ENCODE data around the gene CD163L1. TPM values are rescaled to one million over a fixed set of nuclear protein-coding genes. Genes with fewer than 3 reads are reported as not detected.

The CD163L1 gene
- total RNA-seq, 1 donor from 2014 or later: 0.74 TPM

GRCh38 chr12:7327918-7328317 lies 116.0 kb downstream of the CD163L1 start:
- DNase-seq (ENCODE audit: extremely low spot score in 2 of 2): no peak
- no peak overlapping the region for H3K27ac ChIP-seq
- TF ChIP-seq CTCF (IDR thresholded peaks at IDR 0.05): no peak
- no peak for TF ChIP-seq POLR2A (IDR thresholded peaks at IDR 0.05)
- no peak for TF ChIP-seq POLR2AphosphoS5 (IDR thresholded peaks at IDR 0.05; ENCODE audit: insufficient read depth in 1 of 2, low read depth in 1 of 2)

GRCh38 chr12:7324176-7324575 lies 119.8 kb downstream of the CD163L1 start:
- no peak overlapping the region for H3K4me3 ChIP-seq
- TF ChIP-seq POLR2A (IDR thresholded peaks at IDR 0.05): no peak
- no peak for TF ChIP-seq POLR2AphosphoS5 (IDR thresholded peaks at IDR 0.05; ENCODE audit: insufficient read depth in 1 of 2, low read depth in 1 of 2)
- no peak for TF ChIP-seq CTCF (IDR thresholded peaks at IDR 0.05)
- H3K9me3 ChIP-seq: no peaks in the 10 kb centered on the region
- no peaks in the 10 kb centered on the region for H3K36me3 ChIP-seq
- H3K4me1 ChIP-seq: no peaks in the 10 kb centered on the region
- intact Hi-C loops (cut with DNase I): no loop called here
- H3K27me3 ChIP-seq: no peaks in the 10 kb centered on the region
- no peak overlapping the region for H3K27ac ChIP-seq
- no peak for DNase-seq (ENCODE audit: extremely low spot score in 2 of 2)

More at GRCh38 chr12:7327918-7328317, 116.0 kb downstream of the CD163L1 start:
- H3K27me3 ChIP-seq: no peaks in the 10 kb centered on the region
- H3K4me1 ChIP-seq: no peaks in the 10 kb centered on the region
- no peaks in the 10 kb centered on the region for H3K9me3 ChIP-seq
- H3K4me3 ChIP-seq: no peak overlapping the region
- intact Hi-C loops (cut with DNase I): no loop called here
- no peaks in the 10 kb centered on the region for H3K36me3 ChIP-seq

DNA sequence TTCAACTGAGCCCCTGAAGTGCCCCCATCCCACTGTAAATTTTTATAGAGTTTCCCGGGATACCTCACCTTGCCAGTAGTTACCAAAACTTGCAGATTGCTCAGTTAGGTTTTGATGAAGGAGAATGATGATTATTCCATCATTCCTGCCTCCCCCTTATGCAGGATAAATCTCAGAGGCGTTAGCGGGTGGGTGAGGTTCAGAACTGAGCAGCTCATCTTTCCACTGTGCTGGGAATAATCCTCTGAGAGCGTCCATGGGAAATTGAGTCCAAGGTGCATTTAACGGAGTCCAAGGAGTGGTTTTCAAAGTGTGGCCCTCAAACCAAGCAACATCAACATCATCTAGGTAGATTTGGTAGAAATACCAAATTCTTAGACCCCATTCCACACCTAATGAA lies 121.4 kb downstream of the CD163L1 start:
- Histone ChIP-seq H3K27me3 (no peaks in the 10 kb centered on the region), H3K27ac (no peak overlapping the region), H3K4me3 (no peak overlapping the region), H3K9me3 (no peaks in the 10 kb centered on the region), H3K4me1 (no peaks in the 10 kb centered on the region), H3K36me3 (no peaks in the 10 kb centered on the region)
- intact Hi-C loops (cut with DNase I): no loop called here
- TF ChIP-seq CTCF (IDR thresholded peaks at IDR 0.05) (no peak), POLR2A (IDR thresholded peaks at IDR 0.05) (no peak), POLR2AphosphoS5 (IDR thresholded peaks at IDR 0.05; ENCODE audit: insufficient read depth in 1 of 2, low read depth in 1 of 2) (no peak)
- no peak for DNase-seq (ENCODE audit: extremely low spot score in 2 of 2)

DNA sequence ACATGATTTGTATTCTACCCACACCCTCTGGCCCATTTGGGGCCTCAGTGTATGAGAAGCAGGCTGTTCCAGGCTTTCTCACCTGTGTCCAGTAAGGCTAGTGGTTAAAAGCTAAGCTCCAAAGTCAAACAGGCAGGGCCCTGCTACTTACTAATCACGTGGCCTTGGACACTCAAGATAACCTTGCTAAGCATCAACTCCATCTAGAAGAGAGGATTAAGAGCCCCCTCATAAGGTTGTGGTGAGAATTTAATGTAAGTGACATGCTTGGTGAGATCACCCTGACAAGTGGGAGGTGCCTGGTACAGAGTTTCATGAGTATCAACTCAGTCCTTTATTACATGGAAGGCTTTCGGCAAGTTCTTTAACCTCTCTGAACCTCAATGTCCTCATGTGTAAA lies 122.3 kb downstream of the CD163L1 start:
- Histone ChIP-seq H3K9me3 (no peaks in the 10 kb centered on the region), H3K27ac (no peak overlapping the region), H3K36me3 (no peaks in the 10 kb centered on the region), H3K4me1 (no peaks in the 10 kb centered on the region), H3K4me3 (no peak overlapping the region), H3K27me3 (no peaks in the 10 kb centered on the region)
- DNase-seq (ENCODE audit: extremely low spot score in 2 of 2): no peak
- intact Hi-C loops (cut with DNase I): no loop called here
- TF ChIP-seq POLR2A (IDR thresholded peaks at IDR 0.05) (no peak), POLR2AphosphoS5 (IDR thresholded peaks at IDR 0.05; ENCODE audit: insufficient read depth in 1 of 2, low read depth in 1 of 2) (no peak), CTCF (IDR thresholded peaks at IDR 0.05) (no peak)

- no peaks in the 10 kb centered on the region for H3K36me3 ChIP-seq
- no peak for TF ChIP-seq CTCF (IDR thresholded peaks at IDR 0.05)
- no peak for TF ChIP-seq POLR2AphosphoS5 (IDR thresholded peaks at IDR 0.05; ENCODE audit: insufficient read depth in 1 of 2, low read depth in 1 of 2)
- no peak for TF ChIP-seq POLR2A (IDR thresholded peaks at IDR 0.05)
- no peaks in the 10 kb centered on the region for H3K4me1 ChIP-seq
- H3K9me3 ChIP-seq: no peaks in the 10 kb centered on the region
- intact Hi-C loops (cut with DNase I): no loop called here
- no peaks in the 10 kb centered on the region for H3K27me3 ChIP-seq
- no peak overlapping the region for H3K27ac ChIP-seq
- DNase-seq (ENCODE audit: extremely low spot score in 2 of 2): no peak
- H3K4me3 ChIP-seq: no peak overlapping the region
Observed at GRCh38 chr12:7319930-7320329, 124.0 kb downstream of the CD163L1 start.

Measured in vagina (tissue), 2 donors.